ENCODE results near the gene QSOX1.

QSOX1 gene

GRCh38 chr1:180247061-180247460 lies 92.4 kb downstream of the QSOX1 start:
- Histone ChIP-seq H3K27ac (no peak overlapping the region), H3K4me3 (no peak overlapping the region)
- no peak for DNase-seq (ENCODE audit: low spot score)
- TF ChIP-seq, protein P1, sequence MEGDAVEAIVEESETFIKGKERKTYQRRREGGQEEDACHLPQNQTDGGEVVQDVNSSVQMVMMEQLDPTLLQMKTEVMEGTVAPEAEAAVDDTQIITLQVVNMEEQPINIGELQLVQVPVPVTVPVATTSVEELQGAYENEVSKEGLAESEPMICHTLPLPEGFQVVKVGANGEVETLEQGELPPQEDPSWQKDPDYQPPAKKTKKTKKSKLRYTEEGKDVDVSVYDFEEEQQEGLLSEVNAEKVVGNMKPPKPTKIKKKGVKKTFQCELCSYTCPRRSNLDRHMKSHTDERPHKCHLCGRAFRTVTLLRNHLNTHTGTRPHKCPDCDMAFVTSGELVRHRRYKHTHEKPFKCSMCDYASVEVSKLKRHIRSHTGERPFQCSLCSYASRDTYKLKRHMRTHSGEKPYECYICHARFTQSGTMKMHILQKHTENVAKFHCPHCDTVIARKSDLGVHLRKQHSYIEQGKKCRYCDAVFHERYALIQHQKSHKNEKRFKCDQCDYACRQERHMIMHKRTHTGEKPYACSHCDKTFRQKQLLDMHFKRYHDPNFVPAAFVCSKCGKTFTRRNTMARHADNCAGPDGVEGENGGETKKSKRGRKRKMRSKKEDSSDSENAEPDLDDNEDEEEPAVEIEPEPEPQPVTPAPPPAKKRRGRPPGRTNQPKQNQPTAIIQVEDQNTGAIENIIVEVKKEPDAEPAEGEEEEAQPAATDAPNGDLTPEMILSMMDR (IDR thresholded peaks at IDR 0.05): no peak

DNA sequence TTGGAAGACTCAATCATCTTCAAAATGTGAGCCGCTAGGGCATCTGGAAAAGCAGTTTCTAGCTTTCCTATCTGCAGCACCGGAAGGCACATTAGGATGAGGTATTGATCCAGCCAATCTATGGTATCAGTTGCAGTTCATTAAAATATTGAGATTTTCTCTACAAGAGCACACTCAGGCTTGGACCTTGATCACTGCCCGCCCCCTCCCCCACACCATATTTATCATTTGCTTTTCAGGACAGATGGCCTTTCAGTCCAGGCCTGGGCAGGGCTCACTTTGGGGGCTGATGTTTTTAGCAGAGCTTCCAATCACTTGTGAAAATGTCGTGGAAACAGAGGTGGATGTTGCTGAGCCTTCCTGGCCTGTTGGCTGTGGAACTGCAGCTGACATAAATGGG lies 92.9 kb downstream of the QSOX1 start:
- Histone ChIP-seq H3K27ac (no peak overlapping the region), H3K4me3 (no peak overlapping the region)
- TF ChIP-seq, protein P1 (IDR thresholded peaks at IDR 0.05): no peak
- DNase-seq (ENCODE audit: low spot score): no peak

- Histone ChIP-seq H3K4me3 (no peak overlapping the region), H3K27ac (no peak overlapping the region)
- DNase-seq (ENCODE audit: low spot score): no peak
- TF ChIP-seq, protein P1 (IDR thresholded peaks at IDR 0.05): no peak
Measured at GRCh38 chr1:180248176-180248575, 93.5 kb downstream of the QSOX1 start.

DNA sequence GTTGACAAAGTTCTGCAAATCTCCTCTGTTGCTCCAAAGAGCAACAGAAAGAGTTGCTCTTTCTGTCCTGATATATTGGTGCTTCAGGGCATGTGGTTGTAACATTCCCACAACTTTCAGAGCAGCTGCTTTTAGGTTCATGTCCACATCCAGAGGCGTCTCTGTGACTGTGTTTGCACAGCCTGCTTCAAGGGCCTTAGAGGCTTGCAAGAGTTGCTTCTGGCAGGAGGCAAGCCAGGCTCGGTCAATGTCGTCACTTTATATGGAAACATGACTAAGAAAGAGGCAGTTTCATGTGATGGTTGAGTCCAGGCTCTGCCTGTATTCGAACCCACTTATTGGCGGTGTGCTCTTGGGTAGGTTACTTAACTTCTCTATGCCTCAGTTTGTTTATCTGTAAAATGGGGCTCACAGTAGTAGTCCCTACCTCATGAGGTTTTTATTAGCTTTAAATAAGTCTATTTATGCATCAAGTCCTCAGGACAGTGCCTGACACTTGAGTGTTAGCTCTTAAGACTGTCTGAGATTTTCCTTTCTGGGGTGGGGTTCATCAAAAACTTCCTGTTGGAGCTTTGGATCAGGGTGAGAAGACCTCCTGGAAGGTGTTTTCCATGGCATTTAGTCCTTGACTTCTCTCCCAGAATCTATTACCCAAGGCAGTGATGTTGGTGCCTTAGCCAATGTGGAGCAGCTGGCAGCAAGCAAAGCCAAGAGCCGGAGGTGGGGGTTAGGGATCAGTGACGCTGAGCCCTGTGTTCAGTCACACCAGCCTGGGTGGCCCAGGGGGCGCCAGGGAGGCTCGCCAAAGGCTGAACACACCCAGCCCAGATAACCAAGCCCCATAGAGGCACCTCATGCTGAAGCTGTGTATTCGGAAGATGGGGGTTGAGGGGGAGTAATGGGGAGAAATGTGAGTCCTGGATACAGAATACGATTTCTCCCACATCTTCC lies 94.3 kb downstream of the QSOX1 start:
- DNase-seq (ENCODE audit: low spot score): no peak

DNA sequence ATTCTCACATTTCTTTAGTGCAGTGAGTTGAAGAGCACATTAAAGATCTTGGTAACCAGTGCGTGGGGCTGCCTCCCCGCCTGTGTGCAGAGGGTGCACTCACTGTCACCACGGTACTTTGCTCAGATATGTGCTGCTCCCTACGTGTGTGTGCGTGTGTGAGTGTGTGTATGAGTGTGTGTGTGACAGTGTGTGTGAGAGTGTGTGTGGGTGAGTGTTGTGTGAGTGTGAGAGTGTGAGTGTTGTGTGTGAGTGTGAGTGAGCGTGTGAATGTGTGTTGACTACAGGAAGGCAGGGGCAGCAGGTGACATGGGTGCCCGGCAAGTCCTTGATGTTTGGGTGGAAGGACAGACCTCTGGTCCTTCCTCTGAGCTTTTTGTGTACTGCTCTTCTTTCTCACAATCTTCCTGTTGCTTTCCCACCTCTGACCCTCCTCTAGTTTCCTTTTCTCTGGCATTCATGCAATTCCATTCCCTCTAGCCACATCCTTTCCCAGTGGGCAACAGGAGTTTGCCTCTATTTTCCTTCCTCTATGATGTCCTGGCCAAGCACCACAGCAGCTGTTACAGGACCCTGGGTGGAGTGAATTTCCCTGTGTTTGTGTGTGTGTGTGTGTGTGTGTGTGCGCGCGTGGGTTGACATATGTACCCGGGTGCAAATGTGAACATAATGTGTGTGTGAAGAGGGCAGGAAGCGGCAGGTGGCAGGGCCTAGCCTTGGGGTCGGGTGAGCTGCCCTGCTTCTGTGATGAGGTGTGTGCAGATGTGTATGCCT lies 95.2 kb downstream of the QSOX1 start:
- TF ChIP-seq, protein P1 (IDR thresholded peaks at IDR 0.05): no peak
- H3K27ac ChIP-seq: no peak overlapping the region
- H3K4me3 ChIP-seq: no peak overlapping the region
- no peak for DNase-seq (ENCODE audit: low spot score)

More for the DNA sequence above, 94.3 kb downstream of the QSOX1 start:
- no peak overlapping the region for H3K4me3 ChIP-seq
- H3K27ac ChIP-seq: no peak overlapping the region
- TF ChIP-seq, protein P1 (IDR thresholded peaks at IDR 0.05): no peak

GRCh38 chr1:180250499-180250770 lies 95.8 kb downstream of the QSOX1 start:
- no peak for DNase-seq (ENCODE audit: low spot score)
- Histone ChIP-seq H3K27ac (no peak overlapping the region), H3K4me3 (no peak overlapping the region)
- TF ChIP-seq, protein P1 (IDR thresholded peaks at IDR 0.05): no peak

All from coronary artery (tissue), 2 donors.